ENCODE data around the gene HBS1L. TPM values are rescaled to one million over a fixed set of nuclear protein-coding genes. Genes with fewer than 3 reads are reported as not detected.

The HBS1L gene
- polyA plus RNA-seq, 1 donor (not counting 4 experiments of a cell fraction or from before 2014, with no cell fraction given), result 61.6 TPM

DNA sequence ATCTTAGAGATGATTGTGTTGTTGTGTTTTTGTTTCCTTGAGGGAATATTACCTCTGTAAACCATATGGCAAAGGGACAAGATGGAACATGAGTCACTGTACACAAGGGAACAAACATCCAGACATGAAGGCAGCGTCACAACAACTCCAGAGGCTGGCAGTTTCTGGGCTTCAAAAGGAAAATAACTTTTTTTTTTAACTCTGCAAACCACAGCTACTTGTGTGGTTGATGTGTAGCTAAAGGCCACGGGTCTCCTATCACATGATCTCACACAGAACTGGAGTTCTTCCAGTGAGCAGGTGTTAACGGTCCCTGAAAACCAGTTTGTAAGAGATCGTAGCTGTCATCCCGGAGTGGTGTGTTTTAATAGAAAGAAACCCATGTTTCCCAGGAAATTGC, 33.2 kb upstream of the HBS1L start:
- Histone ChIP-seq H3K4me2 (ENCODE audit: control insufficient read depth, extremely low read depth, insufficient read depth, low read depth, low read length) (no peak overlapping the region), H3K9me1 (ENCODE audit: control insufficient read depth, extremely low read depth, insufficient read depth, low read length) (no peaks in the 10 kb centered on the region), H3K27me3 (ENCODE audit: control insufficient read depth, extremely low read depth, insufficient read depth, low read length) (peaks cover 2% of the 10 kb centered on the region), H4K20me1 (ENCODE audit: control insufficient read depth, extremely low read depth, insufficient read depth, low read length) (no peaks in the 10 kb centered on the region), H3K27ac (ENCODE audit: control insufficient read depth, insufficient read depth, low read length) (no peak overlapping the region), H2AFZ (ENCODE audit: control insufficient read depth, low read length) (no peak overlapping the region), H3K9ac (ENCODE audit: control insufficient read depth, extremely low read depth, insufficient read depth, low read length) (no peak overlapping the region), H3K4me3 (ENCODE audit: control insufficient read depth in 2 of 3, extremely low read depth in 1 of 3, insufficient read depth in 2 of 3, low read depth in 1 of 3, low read length in 3 of 3) (no peak overlapping the region), H3K9me3 (ENCODE audit: control insufficient read depth, low read depth, low read length) (no peaks in the 10 kb centered on the region), H3K4me1 (ENCODE audit: control insufficient read depth, extremely low read depth, insufficient read depth, low read length) (no peaks in the 10 kb centered on the region), H3K79me2 (ENCODE audit: control insufficient read depth, insufficient read depth, low read length) (no peaks in the 10 kb centered on the region), H3K36me3 (ENCODE audit: control insufficient read depth in 2 of 2, extremely low read depth in 1 of 2, insufficient read depth in 2 of 2, low read length in 2 of 2) (no peaks in the 10 kb centered on the region)
- no peak for TF ChIP-seq EZH2 (IDR thresholded peaks at IDR 0.05; ENCODE audit: low read length)
- TF ChIP-seq, protein P1, sequence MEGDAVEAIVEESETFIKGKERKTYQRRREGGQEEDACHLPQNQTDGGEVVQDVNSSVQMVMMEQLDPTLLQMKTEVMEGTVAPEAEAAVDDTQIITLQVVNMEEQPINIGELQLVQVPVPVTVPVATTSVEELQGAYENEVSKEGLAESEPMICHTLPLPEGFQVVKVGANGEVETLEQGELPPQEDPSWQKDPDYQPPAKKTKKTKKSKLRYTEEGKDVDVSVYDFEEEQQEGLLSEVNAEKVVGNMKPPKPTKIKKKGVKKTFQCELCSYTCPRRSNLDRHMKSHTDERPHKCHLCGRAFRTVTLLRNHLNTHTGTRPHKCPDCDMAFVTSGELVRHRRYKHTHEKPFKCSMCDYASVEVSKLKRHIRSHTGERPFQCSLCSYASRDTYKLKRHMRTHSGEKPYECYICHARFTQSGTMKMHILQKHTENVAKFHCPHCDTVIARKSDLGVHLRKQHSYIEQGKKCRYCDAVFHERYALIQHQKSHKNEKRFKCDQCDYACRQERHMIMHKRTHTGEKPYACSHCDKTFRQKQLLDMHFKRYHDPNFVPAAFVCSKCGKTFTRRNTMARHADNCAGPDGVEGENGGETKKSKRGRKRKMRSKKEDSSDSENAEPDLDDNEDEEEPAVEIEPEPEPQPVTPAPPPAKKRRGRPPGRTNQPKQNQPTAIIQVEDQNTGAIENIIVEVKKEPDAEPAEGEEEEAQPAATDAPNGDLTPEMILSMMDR (optimal IDR thresholded peaks at IDR 0.05 in 1 of 3, IDR thresholded peaks at IDR 0.05 in 1 of 3, conservative IDR thresholded peaks at IDR 0.05 in 1 of 3; ENCODE audit: extremely low read depth in 1 of 3, insufficient read depth in 2 of 3, low read length in 3 of 3), result no peak
- dilution Hi-C loops (cut with MboI; ENCODE audit: extremely low pct_ligation_motif_present, low sequenced_read_pairs), result no loop called here
- FAIRE-seq, result no peak
- DNase-seq (ENCODE audit: low read depth, low spot score), result no peak

DNA sequence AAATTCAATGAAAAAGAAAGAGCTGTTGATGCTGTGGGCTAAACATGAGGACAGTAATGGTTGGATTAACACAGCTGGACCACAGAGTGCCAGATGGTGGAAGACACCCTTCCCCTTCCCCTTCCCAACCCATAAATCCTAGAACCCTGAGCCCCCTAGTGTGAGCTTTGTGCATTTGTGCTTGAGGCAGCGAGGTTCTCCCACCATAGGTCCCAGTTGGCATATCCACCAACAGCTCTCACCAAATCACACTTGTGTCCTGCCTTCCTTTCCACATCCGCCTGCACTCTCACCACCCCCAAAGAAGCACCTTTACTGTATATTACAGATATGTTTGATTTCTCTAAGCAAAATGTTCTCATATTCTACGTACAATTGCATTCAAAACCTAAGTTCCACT, 32.8 kb upstream of the HBS1L start:
- TF ChIP-seq, protein P1 (optimal IDR thresholded peaks at IDR 0.05 in 1 of 3, IDR thresholded peaks at IDR 0.05 in 1 of 3, conservative IDR thresholded peaks at IDR 0.05 in 1 of 3; ENCODE audit: extremely low read depth in 1 of 3, insufficient read depth in 2 of 3, low read length in 3 of 3), result no peak
- TF ChIP-seq EZH2 (IDR thresholded peaks at IDR 0.05; ENCODE audit: low read length), result no peak
- Histone ChIP-seq H3K4me2 (ENCODE audit: control insufficient read depth, extremely low read depth, insufficient read depth, low read depth, low read length) (no peak overlapping the region), H3K27ac (ENCODE audit: control insufficient read depth, insufficient read depth, low read length) (no peak overlapping the region), H3K9me1 (ENCODE audit: control insufficient read depth, extremely low read depth, insufficient read depth, low read length) (no peaks in the 10 kb centered on the region), H3K9ac (ENCODE audit: control insufficient read depth, extremely low read depth, insufficient read depth, low read length) (no peak overlapping the region), H3K27me3 (ENCODE audit: control insufficient read depth, extremely low read depth, insufficient read depth, low read length) (peaks cover 2% of the 10 kb centered on the region), H3K4me1 (ENCODE audit: control insufficient read depth, extremely low read depth, insufficient read depth, low read length) (no peaks in the 10 kb centered on the region), H4K20me1 (ENCODE audit: control insufficient read depth, extremely low read depth, insufficient read depth, low read length) (no peaks in the 10 kb centered on the region), H3K36me3 (ENCODE audit: control insufficient read depth in 2 of 2, extremely low read depth in 1 of 2, insufficient read depth in 2 of 2, low read length in 2 of 2) (no peaks in the 10 kb centered on the region), H3K4me3 (ENCODE audit: control insufficient read depth in 2 of 3, extremely low read depth in 1 of 3, insufficient read depth in 2 of 3, low read depth in 1 of 3, low read length in 3 of 3) (no peak overlapping the region), H3K9me3 (ENCODE audit: control insufficient read depth, low read depth, low read length) (no peaks in the 10 kb centered on the region), H2AFZ (ENCODE audit: control insufficient read depth, low read length) (no peak overlapping the region), H3K79me2 (ENCODE audit: control insufficient read depth, insufficient read depth, low read length) (no peaks in the 10 kb centered on the region)
- dilution Hi-C loops (cut with MboI; ENCODE audit: extremely low pct_ligation_motif_present, low sequenced_read_pairs), result no loop called here
- FAIRE-seq (no peak), DNase-seq (ENCODE audit: low read depth, low spot score) (no peak)

Measured in keratinocyte (primary cell).